Measurements from ENCODE around the gene RNF145.
A peak's percentile ranks its signal among the peaks of the same experiment; 100 is the strongest.

The RNF145 gene

DNA sequence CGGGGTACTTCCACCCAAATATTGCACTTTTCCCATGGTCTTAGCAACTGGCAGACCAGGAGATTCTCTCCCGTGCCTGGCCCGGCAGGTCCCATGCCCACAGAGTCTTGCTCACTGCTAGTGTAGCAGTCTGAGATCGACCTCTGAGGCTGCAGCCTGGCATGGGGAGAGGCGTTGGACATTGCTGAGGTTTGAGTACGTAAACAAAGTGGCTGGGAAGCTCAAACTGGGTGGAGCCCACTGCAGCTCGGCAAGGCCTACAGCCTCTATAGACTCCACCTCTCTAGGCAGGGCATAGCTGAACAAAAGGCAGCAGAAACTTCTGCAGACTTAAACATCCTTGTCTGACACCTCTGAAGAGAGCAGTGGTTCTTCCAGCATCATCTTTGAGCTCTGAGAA is 69.6 kb downstream of the RNF145 start:
- TF ChIP-seq, protein P1, sequence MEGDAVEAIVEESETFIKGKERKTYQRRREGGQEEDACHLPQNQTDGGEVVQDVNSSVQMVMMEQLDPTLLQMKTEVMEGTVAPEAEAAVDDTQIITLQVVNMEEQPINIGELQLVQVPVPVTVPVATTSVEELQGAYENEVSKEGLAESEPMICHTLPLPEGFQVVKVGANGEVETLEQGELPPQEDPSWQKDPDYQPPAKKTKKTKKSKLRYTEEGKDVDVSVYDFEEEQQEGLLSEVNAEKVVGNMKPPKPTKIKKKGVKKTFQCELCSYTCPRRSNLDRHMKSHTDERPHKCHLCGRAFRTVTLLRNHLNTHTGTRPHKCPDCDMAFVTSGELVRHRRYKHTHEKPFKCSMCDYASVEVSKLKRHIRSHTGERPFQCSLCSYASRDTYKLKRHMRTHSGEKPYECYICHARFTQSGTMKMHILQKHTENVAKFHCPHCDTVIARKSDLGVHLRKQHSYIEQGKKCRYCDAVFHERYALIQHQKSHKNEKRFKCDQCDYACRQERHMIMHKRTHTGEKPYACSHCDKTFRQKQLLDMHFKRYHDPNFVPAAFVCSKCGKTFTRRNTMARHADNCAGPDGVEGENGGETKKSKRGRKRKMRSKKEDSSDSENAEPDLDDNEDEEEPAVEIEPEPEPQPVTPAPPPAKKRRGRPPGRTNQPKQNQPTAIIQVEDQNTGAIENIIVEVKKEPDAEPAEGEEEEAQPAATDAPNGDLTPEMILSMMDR (IDR thresholded peaks at IDR 0.05; ENCODE audit: low read depth, low read length) = no peak
- H3K4me3 ChIP-seq (replicated peaks in 1 of 2; ENCODE audit: low read depth in 2 of 2, low read length in 2 of 2) = no peak overlapping the region
- no peak for DNase-seq (ENCODE audit: low read depth in 2 of 2)

DNA sequence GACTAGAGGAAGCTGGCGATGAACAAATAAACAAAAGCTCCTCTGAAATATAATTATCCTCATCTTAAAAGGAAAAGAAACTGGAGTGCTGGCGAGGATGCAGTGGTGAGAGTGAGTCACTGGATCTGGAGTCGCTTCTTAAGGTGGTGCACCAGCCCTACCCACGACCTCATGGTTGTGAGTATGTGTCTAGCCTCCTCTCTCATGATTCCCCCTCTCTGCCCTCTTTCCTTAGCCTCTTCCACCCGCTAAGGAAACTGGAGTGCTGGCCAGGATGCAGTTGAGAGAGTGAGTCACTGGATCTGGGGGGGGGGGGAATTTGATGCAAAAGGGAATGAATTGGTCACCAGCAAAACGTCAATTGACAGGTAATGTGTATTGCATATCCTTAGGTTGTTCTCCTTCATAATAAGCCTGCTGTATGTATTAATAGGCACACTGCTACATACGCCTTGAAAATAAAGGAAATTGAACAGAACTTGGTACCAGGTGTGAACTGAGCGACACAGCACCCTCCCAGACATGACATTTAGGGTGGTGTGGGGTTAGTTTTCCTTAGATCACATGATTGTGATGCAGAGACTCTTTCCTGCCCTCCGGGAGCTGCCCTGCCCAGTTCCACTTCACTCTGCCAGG is 73.3 kb downstream of the RNF145 start:
- DNase-seq (ENCODE audit: low read depth in 2 of 2) = peak; percentile 41 to 75
- H3K4me3 ChIP-seq (replicated peaks in 1 of 2; ENCODE audit: low read depth in 2 of 2, low read length in 2 of 2) = no peak overlapping the region
- TF ChIP-seq, protein P1 (IDR thresholded peaks at IDR 0.05; ENCODE audit: low read depth, low read length) = no peak

DNA sequence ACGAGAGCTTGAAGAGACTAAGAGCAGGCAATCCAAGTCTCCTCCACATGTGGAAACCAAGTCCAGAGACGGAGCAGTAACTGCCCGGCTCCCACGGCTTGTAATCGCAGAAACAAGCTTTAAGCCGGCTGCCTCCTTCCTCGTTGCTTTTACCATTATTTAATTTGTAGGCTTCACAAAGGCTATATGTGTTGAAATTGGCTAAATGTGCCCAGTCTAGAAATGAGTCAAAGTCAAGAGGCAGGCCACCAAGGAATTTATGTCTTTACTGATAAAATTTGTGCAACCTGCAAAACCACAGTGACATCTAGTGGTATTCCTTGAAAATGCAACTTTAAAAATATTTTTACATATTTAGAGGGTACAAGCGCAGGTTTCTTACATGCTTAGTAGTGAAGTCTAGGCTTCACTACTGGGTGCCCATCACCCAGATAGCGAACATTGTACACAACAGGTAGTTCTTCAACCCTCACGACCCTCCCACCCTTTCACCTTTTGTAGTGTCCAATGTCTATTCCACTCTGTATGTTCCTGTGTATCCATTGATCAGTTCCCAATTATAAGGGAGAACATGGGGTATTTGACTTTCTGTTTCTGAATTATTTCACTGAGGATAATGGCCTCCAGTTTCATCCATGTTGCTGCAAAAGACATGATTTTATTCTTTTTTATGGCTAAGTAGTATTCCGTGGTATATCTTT is 76.2 kb downstream of the RNF145 start:
- TF ChIP-seq, protein P1 (IDR thresholded peaks at IDR 0.05; ENCODE audit: low read depth, low read length) = peak; percentile 63
- peak overlapping the region in 1 of 2 donors; percentile 4 for H3K4me3 ChIP-seq (replicated peaks in 1 of 2; ENCODE audit: low read depth in 2 of 2, low read length in 2 of 2)
- peak; percentile 90 to 92 for DNase-seq (ENCODE audit: low read depth in 2 of 2)

DNA sequence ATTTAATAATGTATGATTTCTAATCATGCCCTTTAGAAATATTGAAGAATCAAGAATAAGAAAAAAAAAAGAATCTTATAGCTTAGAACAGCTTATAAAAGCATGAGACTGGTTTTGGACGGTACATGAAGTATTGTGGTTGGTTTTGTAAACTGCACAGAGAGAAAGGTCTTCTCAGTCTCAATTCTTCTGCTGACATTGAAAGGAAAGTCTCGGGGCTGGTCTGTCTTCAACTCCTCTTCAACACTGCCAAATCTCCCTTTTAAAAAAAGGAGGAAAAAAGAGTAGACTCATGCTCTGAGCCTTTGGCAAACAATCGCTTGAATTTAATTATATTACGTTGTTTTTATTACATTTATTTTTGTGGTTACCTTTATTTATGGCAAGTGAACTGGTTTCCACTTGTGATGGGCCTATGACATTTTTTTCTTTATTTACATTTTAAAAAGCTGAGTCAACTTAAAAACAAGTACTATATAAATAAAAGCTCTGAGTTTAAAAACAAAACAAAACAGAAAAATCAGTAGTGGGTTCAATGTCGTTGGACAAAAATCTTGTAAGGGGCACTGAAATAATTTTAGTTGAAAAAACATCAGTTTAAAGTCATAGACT is 76.8 kb downstream of the RNF145 start:
- no peak overlapping the region for H3K4me3 ChIP-seq (replicated peaks in 1 of 2; ENCODE audit: low read depth in 2 of 2, low read length in 2 of 2)
- DNase-seq (ENCODE audit: low read depth in 2 of 2) = no peak
- TF ChIP-seq, protein P1 (IDR thresholded peaks at IDR 0.05; ENCODE audit: low read depth, low read length) = no peak

DNA sequence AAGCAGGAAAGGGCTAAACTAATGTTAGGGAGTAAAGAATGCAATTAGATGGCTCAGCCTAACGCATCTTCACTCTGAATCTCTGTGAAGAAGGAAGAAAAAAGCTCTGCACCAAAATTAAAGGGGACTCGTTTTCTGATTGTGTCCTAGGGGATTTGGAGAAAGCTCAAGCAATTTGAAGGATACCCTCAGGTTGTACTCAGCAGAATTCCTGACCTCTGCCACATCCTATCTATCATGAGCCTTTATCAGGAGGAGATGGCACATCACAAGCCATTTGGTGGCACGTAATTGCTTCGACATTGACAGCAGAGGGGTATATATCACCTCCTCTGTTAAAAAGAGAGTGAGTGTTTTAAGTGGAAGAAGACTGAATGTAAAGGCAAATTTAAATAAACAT is 77.4 kb downstream of the RNF145 start:
- TF ChIP-seq, protein P1 (IDR thresholded peaks at IDR 0.05; ENCODE audit: low read depth, low read length) = no peak
- H3K4me3 ChIP-seq (replicated peaks in 1 of 2; ENCODE audit: low read depth in 2 of 2, low read length in 2 of 2) = no peak overlapping the region
- DNase-seq (ENCODE audit: low read depth in 2 of 2) = no peak

DNA sequence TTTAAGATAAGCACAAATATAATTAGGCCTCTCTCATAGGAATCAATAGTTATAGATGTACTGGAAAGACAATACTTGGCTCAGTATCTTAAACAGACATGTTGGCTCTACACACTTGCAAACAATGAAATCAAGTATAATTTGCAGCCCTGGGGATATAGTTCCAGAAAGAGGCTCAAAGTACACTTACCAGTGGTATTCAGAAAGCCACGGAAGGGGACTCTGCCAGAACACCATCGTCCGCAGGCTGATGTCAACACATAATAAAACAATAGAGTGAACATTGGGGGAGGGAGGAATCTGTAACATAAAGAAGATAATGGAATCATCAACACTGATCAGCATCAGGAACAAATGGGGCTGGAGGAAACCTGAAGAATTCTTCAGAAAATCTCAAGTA is 78.5 kb downstream of the RNF145 start:
- no peak for DNase-seq (ENCODE audit: low read depth in 2 of 2)
- H3K4me3 ChIP-seq (replicated peaks in 1 of 2; ENCODE audit: low read depth in 2 of 2, low read length in 2 of 2) = no peak overlapping the region
- TF ChIP-seq, protein P1 (IDR thresholded peaks at IDR 0.05; ENCODE audit: low read depth, low read length) = no peak

Data from cardiac fibroblast (primary cell).